ENCODE results near the gene CCDC6.

Gene CCDC6

DNA sequence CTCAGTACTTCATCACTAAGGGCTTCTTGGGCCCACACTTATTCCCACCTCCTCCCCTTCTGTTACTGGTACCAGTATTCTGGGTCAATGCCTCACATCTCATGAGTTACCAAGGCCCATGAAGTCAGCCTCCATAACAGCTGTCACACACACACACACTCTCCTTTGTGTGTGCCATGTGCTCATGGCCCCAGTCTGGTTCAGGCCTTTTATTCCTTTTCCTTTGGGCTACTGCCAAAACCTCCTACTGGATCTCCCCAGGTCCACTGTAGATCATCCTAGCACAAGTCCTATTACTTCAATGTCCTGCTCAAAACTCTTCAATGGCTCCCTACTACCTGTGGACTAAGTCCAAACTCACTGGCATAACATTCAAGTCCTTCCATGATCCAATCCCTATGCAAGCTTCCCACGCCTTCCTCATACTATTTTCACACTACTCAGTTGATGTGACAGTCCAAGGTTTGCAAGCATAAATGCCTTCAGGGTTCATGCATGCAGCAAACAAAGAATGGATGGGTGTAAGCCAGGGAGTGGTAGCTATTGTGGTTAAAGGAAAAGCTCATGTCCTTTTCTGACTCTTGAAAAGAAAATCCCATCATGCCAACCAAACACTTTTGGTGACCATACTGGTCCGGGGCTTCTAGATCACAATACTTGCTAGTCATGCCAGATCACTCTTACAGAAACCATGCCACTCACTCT is 68.1 kb downstream of the CCDC6 start:
- Histone ChIP-seq H3K27me3 (ENCODE audit: control insufficient read depth, insufficient read depth, low read length, poor library complexity, severe bottlenecking) (no peaks in the 10 kb centered on the region), H3K9me3 (ENCODE audit: control insufficient read depth, low read length) (no peaks in the 10 kb centered on the region)
- WGBS, 2 experiments: 94 to 95% methylated on average over 2 of the region's 2 CpGs

DNA sequence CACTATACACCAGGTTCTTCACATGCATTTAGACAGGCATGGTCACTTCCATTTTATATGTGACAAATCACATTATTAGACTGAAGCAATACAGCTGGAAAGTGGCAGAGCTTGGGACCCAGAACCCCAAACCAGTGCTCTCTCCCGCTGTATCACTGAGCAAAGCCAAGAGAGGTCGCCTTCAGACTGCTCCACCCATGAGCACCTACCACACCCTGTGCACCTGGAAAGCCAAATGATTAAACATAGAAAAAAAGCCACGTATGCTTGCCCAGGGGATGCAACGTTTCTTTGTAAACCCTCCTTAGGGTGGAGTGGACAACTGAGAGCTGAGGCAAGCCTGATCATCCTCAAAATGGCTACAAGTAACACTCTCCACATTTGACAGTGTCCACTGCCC is 72.5 kb downstream of the CCDC6 start:
- no peak overlapping the region for H3K4me3 ChIP-seq (ENCODE audit: insufficient read depth, low read depth, low read length)
- no peaks in the 10 kb centered on the region for H3K4me1 ChIP-seq (ENCODE audit: control insufficient read depth, insufficient read depth, low read length)
- no peaks in the 10 kb centered on the region for H3K36me3 ChIP-seq (ENCODE audit: control insufficient read depth, insufficient read depth, low read length)
- no peaks in the 10 kb centered on the region for H3K9me3 ChIP-seq (ENCODE audit: control insufficient read depth, low read length)
- H3K27me3 ChIP-seq (ENCODE audit: control insufficient read depth, insufficient read depth, low read length, poor library complexity, severe bottlenecking): no peaks in the 10 kb centered on the region
- no peak overlapping the region for H3K27ac ChIP-seq (ENCODE audit: insufficient read depth, low read depth, low read length, poor library complexity, severe bottlenecking)
- 92 to 94% methylated on average over 4 of the region's 4 CpGs for WGBS, 2 experiments

More for the DNA sequence above, 68.1 kb downstream of the CCDC6 start:
- no peaks in the 10 kb centered on the region for H3K4me1 ChIP-seq (ENCODE audit: control insufficient read depth, insufficient read depth, low read length)
- H3K27ac ChIP-seq (ENCODE audit: insufficient read depth, low read depth, low read length, poor library complexity, severe bottlenecking): no peak overlapping the region
- no peak overlapping the region for H3K4me3 ChIP-seq (ENCODE audit: insufficient read depth, low read depth, low read length)
- no peaks in the 10 kb centered on the region for H3K36me3 ChIP-seq (ENCODE audit: control insufficient read depth, insufficient read depth, low read length)

DNA sequence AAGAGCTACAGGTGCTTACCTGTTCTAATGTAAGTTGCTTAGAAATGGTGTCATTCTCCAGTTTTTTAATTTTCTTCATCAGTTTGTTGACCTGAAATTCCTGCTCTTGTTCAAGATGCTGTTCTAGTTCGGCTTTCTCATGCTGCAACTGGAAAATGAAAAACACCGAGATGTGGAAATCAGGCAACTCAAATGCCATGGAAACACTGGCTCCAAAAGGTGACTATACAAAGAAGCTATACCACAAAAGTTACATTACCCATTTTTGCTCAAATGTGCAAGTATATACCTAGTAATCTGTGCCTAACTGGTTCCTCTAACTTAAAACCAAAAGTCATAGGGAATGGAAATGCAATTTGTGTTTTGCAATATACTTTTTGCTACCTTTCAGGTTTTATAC is 73.8 kb downstream of the CCDC6 start:
- WGBS, 2 experiments: 88 to 95% methylated on average over 2 of the region's 2 CpGs

GRCh38 chr10:59831658-59832503 is 74.5 kb downstream of the CCDC6 start:
- 92 to 95% methylated on average over 5 of the region's 5 CpGs for WGBS, 2 experiments
- H3K4me1 ChIP-seq (ENCODE audit: control insufficient read depth, insufficient read depth, low read length): no peaks in the 10 kb centered on the region

More for the DNA sequence above, 73.8 kb downstream of the CCDC6 start:
- H3K27ac ChIP-seq (ENCODE audit: insufficient read depth, low read depth, low read length, poor library complexity, severe bottlenecking): no peak overlapping the region
- H3K9me3 ChIP-seq (ENCODE audit: control insufficient read depth, low read length): no peaks in the 10 kb centered on the region
- H3K36me3 ChIP-seq (ENCODE audit: control insufficient read depth, insufficient read depth, low read length): no peaks in the 10 kb centered on the region
- H3K27me3 ChIP-seq (ENCODE audit: control insufficient read depth, insufficient read depth, low read length, poor library complexity, severe bottlenecking): no peaks in the 10 kb centered on the region
- H3K4me3 ChIP-seq (ENCODE audit: insufficient read depth, low read depth, low read length): no peak overlapping the region
- H3K4me1 ChIP-seq (ENCODE audit: control insufficient read depth, insufficient read depth, low read length): no peaks in the 10 kb centered on the region

DNA sequence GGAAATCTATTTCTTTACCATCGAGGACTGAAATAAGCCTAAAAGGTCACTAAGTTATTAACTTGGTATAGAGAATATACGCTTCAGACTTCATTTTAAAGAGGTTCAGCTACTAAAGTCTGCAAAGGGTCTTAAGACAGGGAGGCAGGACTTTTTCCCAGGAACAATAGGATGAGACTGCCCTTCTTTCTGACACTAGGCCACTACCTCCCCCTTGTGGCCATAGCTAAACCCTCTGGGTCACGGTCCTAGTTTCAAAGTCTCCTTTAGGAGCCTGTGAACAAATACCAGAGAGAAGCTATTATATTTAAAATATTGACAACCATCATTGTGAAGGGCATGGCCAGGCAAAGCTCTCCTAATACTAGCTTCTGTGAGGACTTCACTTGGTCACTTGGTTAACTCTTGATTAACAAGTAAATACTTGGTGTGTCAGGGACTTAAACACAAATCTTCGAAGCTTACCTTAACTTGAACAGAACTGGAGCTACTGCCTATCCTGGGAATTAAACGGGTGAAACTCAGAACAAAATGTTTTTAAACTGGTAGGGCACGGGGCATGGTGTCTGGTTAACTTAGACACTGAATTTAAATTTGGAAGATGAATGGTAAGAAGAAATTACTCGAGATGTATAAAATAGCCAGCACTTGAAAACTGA is 75.6 kb downstream of the CCDC6 start:
- 72 to 75% methylated on average over 6 to 7 of the region's 7 CpGs for WGBS, 2 experiments
- H3K36me3 ChIP-seq (ENCODE audit: control insufficient read depth, insufficient read depth, low read length): no peaks in the 10 kb centered on the region
- H3K27ac ChIP-seq (ENCODE audit: insufficient read depth, low read depth, low read length, poor library complexity, severe bottlenecking): no peak overlapping the region
- H3K9me3 ChIP-seq (ENCODE audit: control insufficient read depth, low read length): no peaks in the 10 kb centered on the region
- H3K27me3 ChIP-seq (ENCODE audit: control insufficient read depth, insufficient read depth, low read length, poor library complexity, severe bottlenecking): no peaks in the 10 kb centered on the region
- H3K4me1 ChIP-seq (ENCODE audit: control insufficient read depth, insufficient read depth, low read length): no peaks in the 10 kb centered on the region
- H3K4me3 ChIP-seq (ENCODE audit: insufficient read depth, low read depth, low read length): no peak overlapping the region

More at GRCh38 chr10:59831658-59832503, 74.5 kb downstream of the CCDC6 start:
- Histone ChIP-seq H3K27ac (ENCODE audit: insufficient read depth, low read depth, low read length, poor library complexity, severe bottlenecking) (no peak overlapping the region), H3K36me3 (ENCODE audit: control insufficient read depth, insufficient read depth, low read length) (no peaks in the 10 kb centered on the region), H3K9me3 (ENCODE audit: control insufficient read depth, low read length) (no peaks in the 10 kb centered on the region), H3K27me3 (ENCODE audit: control insufficient read depth, insufficient read depth, low read length, poor library complexity, severe bottlenecking) (no peaks in the 10 kb centered on the region), H3K4me3 (ENCODE audit: insufficient read depth, low read depth, low read length) (no peak overlapping the region)

GRCh38 chr10:59829601-59830000 is 76.8 kb downstream of the CCDC6 start:
- Histone ChIP-seq H3K4me1 (ENCODE audit: control insufficient read depth, insufficient read depth, low read length) (no peaks in the 10 kb centered on the region), H3K4me3 (ENCODE audit: insufficient read depth, low read depth, low read length) (no peak overlapping the region), H3K9me3 (ENCODE audit: control insufficient read depth, low read length) (no peaks in the 10 kb centered on the region), H3K36me3 (ENCODE audit: control insufficient read depth, insufficient read depth, low read length) (no peaks in the 10 kb centered on the region), H3K27ac (ENCODE audit: insufficient read depth, low read depth, low read length, poor library complexity, severe bottlenecking) (no peak overlapping the region), H3K27me3 (ENCODE audit: control insufficient read depth, insufficient read depth, low read length, poor library complexity, severe bottlenecking) (no peaks in the 10 kb centered on the region)
- WGBS, 2 experiments: 91 to 96% methylated on average over 3 of the region's 3 CpGs

GRCh38 chr10:59829024-59829423 is 77.3 kb downstream of the CCDC6 start:
- Histone ChIP-seq H3K4me1 (ENCODE audit: control insufficient read depth, insufficient read depth, low read length) (no peaks in the 10 kb centered on the region), H3K27me3 (ENCODE audit: control insufficient read depth, insufficient read depth, low read length, poor library complexity, severe bottlenecking) (no peaks in the 10 kb centered on the region), H3K36me3 (ENCODE audit: control insufficient read depth, insufficient read depth, low read length) (peaks cover 3% of the 10 kb centered on the region), H3K4me3 (ENCODE audit: insufficient read depth, low read depth, low read length) (no peak overlapping the region), H3K9me3 (ENCODE audit: control insufficient read depth, low read length) (no peaks in the 10 kb centered on the region), H3K27ac (ENCODE audit: insufficient read depth, low read depth, low read length, poor library complexity, severe bottlenecking) (no peak overlapping the region)
- WGBS, 2 experiments: 91 to 100% methylated on average over 1 of the region's 1 CpG

GRCh38 chr10:59825932-59826331 is 80.4 kb downstream of the CCDC6 start:
- Histone ChIP-seq H3K27ac (ENCODE audit: insufficient read depth, low read depth, low read length, poor library complexity, severe bottlenecking) (no peak overlapping the region), H3K27me3 (ENCODE audit: control insufficient read depth, insufficient read depth, low read length, poor library complexity, severe bottlenecking) (no peaks in the 10 kb centered on the region), H3K9me3 (ENCODE audit: control insufficient read depth, low read length) (no peaks in the 10 kb centered on the region), H3K4me1 (ENCODE audit: control insufficient read depth, insufficient read depth, low read length) (no peaks in the 10 kb centered on the region), H3K4me3 (ENCODE audit: insufficient read depth, low read depth, low read length) (no peak overlapping the region), H3K36me3 (ENCODE audit: control insufficient read depth, insufficient read depth, low read length) (peaks cover 6% of the 10 kb centered on the region)

DNA sequence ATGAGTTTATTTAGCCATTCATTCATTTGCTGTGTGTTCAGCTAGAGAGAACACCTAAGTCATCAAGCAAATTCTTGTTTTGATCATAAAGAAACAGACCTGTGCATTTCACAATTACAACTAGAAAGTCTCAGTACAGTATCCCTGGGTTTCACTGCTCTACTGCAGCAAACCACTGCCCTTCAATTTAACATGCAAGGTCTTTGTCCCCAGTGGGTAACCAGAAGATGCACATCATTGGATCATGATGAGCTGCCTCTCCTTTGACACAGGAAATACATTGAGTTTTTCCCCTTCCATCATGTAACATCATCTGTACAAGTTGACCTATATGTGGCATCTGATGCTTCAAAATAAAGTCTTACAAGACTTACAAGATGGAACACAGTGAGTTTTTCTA is 82.6 kb downstream of the CCDC6 start:
- H3K36me3 ChIP-seq (ENCODE audit: control insufficient read depth, insufficient read depth, low read length): peaks cover 6% of the 10 kb centered on the region
- H3K27me3 ChIP-seq (ENCODE audit: control insufficient read depth, insufficient read depth, low read length, poor library complexity, severe bottlenecking): no peaks in the 10 kb centered on the region
- H3K4me1 ChIP-seq (ENCODE audit: control insufficient read depth, insufficient read depth, low read length): no peaks in the 10 kb centered on the region
- H3K27ac ChIP-seq (ENCODE audit: insufficient read depth, low read depth, low read length, poor library complexity, severe bottlenecking): no peak overlapping the region
- H3K9me3 ChIP-seq (ENCODE audit: control insufficient read depth, low read length): no peaks in the 10 kb centered on the region
- no peak overlapping the region for H3K4me3 ChIP-seq (ENCODE audit: insufficient read depth, low read depth, low read length)

- Histone ChIP-seq H3K27ac (ENCODE audit: insufficient read depth, low read depth, low read length, poor library complexity, severe bottlenecking) (no peak overlapping the region), H3K36me3 (ENCODE audit: control insufficient read depth, insufficient read depth, low read length) (peaks cover 6% of the 10 kb centered on the region), H3K4me3 (ENCODE audit: insufficient read depth, low read depth, low read length) (no peak overlapping the region), H3K27me3 (ENCODE audit: control insufficient read depth, insufficient read depth, low read length, poor library complexity, severe bottlenecking) (no peaks in the 10 kb centered on the region), H3K9me3 (ENCODE audit: control insufficient read depth, low read length) (no peaks in the 10 kb centered on the region), H3K4me1 (ENCODE audit: control insufficient read depth, insufficient read depth, low read length) (no peaks in the 10 kb centered on the region)
- WGBS, 2 experiments: 82 to 95% methylated on average over 5 to 6 of the region's 6 CpGs
Observed at GRCh38 chr10:59823111-59823510, 83.2 kb downstream of the CCDC6 start.
